GM12878 (cell line): ENCODE data around the gene STX12. TPM values are rescaled to one million over a fixed set of nuclear protein-coding genes. Genes with fewer than 3 reads are reported as not detected.
A peak's percentile ranks its signal among the peaks of the same experiment; 100 is the strongest.

Experiments
- ATAC-seq: fragments of 200-7000 bp; cut with Tn5 transposase; 3 replicates; pipeline ENCODE4 v1.9.1; 2020; ENCODE audit warnings: mild to moderate bottlenecking, moderate library complexity
- BruUV-seq: library from RNA; stranded (reverse); fragments of 400-500 nt; replicated peaks from 2 replicates; lab custom pipeline; 2021; lab: Mats Ljungman, UMichigan
- CTCF ChIA-PET: fragments of 300-600 bp; sonication (Branson Sonifier 250); formaldehyde crosslinking; extraction: SDS; loops from one replicate; lab custom pipeline; 2021; ENCODE audit warnings: inconsistent platforms; lab: Yijun Ruan, JAX
- POLR2A ChIA-PET: fragments of 350-600 bp; formaldehyde crosslinking; extraction: SDS; loops from one replicate; lab custom pipeline; 2021; ENCODE audit warnings: inconsistent platforms; lab: Charles Lee
- RAD21 ChIA-PET: fragments of 300-600 bp; sonication (Branson Sonifier 250); formaldehyde crosslinking; loops from one replicate; lab custom pipeline; 2023; ENCODE audit warnings: antibody characterized with exemption; ENCODE audit not compliant: unreplicated experiment; lab: Charles Lee
- SMC1A ChIA-PET: fragments of 300-600 bp; sonication (Branson Sonifier 250); formaldehyde crosslinking; loops from one replicate; lab custom pipeline; 2023; ENCODE audit not compliant: unreplicated experiment, uncharacterized antibody; lab: Charles Lee
- DNase-seq: peaks from one replicate; pipeline ENCODE4 v3.0.0-alpha.2; 2011; ENCODE audit warnings: low read depth, low spot score
- FAIRE-seq: peaks from 3 replicates; lab custom pipeline; 2011; peaks lifted over from hg19 to GRCh38; lab: Jason Lieb, UNC
- H2AFZ ChIP-seq: 2 replicates; pipeline ENCODE4 v1.6.0; 2011; ENCODE audit warnings: low read depth, low read length, control low read depth; ENCODE audit not compliant: control insufficient read depth
- H3K27ac ChIP-seq: 2 replicates; pipeline ENCODE4 v1.5.1; 2011; ENCODE audit warnings: control low read depth; ENCODE audit not compliant: control insufficient read depth, insufficient read depth
- H3K27me3 ChIP-seq, 2 experiments: replicated peaks in 1 of 2; 2 replicates each; pipeline versions ENCODE4 v1.6.0 to v1.6.1; 2011; ENCODE audit warnings: low read length in 1 of 2; ENCODE audit not compliant: control insufficient read depth in 2 of 2, insufficient read depth in 2 of 2
- H3K36me3 ChIP-seq, 2 experiments: 2 replicates each; pipeline ENCODE4 v1.5.1; 2011; ENCODE audit warnings: low read length in 1 of 2; ENCODE audit not compliant: control insufficient read depth in 2 of 2, insufficient read depth in 2 of 2
- H3K4me1 ChIP-seq: 2 replicates; pipeline ENCODE4 v1.6.1; 2011; ENCODE audit warnings: mild to moderate bottlenecking, low read length, moderate library complexity, mixed read lengths; ENCODE audit not compliant: control insufficient read depth, insufficient read depth
- H3K4me2 ChIP-seq: 2 replicates; pipeline ENCODE4 v1.6.0; 2011; ENCODE audit warnings: control low read depth; ENCODE audit not compliant: control insufficient read depth, insufficient read depth
- H3K4me3 ChIP-seq: fragments of 200-600 bp; sonication (generic); 2 replicates; pipeline ENCODE4 v1.5.1; 2016
- H3K79me2 ChIP-seq: 2 replicates; pipeline ENCODE4 v1.6.0; 2011; ENCODE audit warnings: low read length; ENCODE audit not compliant: control insufficient read depth, insufficient read depth
- H3K9ac ChIP-seq: 2 replicates; pipeline ENCODE4 v1.8.0; 2011; ENCODE audit warnings: low read length, control low read depth, mixed read lengths; ENCODE audit not compliant: control insufficient read depth, insufficient read depth
- H3K9me3 ChIP-seq: replicated peaks from 3 replicates; pipeline ENCODE4 v1.5.1; 2011; ENCODE audit warnings: mild to moderate bottlenecking, low read length; ENCODE audit not compliant: control insufficient read depth, insufficient read depth
- H4K20me1 ChIP-seq: 2 replicates; pipeline ENCODE4 v1.6.0; 2011; ENCODE audit not compliant: control insufficient read depth, insufficient read depth
- BCL11A ChIP-seq: IDR thresholded peaks from 2 replicates; pipeline ENCODE4 v1.6.1; 2011; ENCODE audit warnings: low read depth, low read length
- CBFB ChIP-seq: IDR thresholded peaks from 2 replicates; pipeline ENCODE4 v1.6.1; 2016; ENCODE audit warnings: antibody characterized with exemption, low read depth
- EED ChIP-seq: sonication (generic); IDR thresholded peaks from 2 replicates; pipeline ENCODE4 v1.6.1; 2016; ENCODE audit warnings: antibody characterized with exemption, low read depth
- NR2C1 ChIP-seq: fragments of 450-650 bp; IDR thresholded peaks from 2 replicates; pipeline ENCODE4 v1.6.1; 2017; ENCODE audit warnings: antibody characterized with exemption, mild to moderate bottlenecking, moderate library complexity
- POLR2A ChIP-seq: IDR thresholded peaks from 2 replicates; pipeline ENCODE4 v1.6.1; 2011; ENCODE audit warnings: low read depth, mild to moderate bottlenecking, low read length
- RAD51 ChIP-seq: fragments of 450-650 bp; IDR thresholded peaks from 2 replicates; pipeline ENCODE4 v1.6.1; 2016; ENCODE audit warnings: moderate library complexity, mild to moderate bottlenecking, inconsistent platforms
- SMAD5 ChIP-seq: IDR thresholded peaks from 2 replicates; pipeline ENCODE4 v1.6.1; 2016; ENCODE audit warnings: antibody characterized with exemption, low read depth
- SMARCA5 ChIP-seq: fragments of 450-650 bp; IDR thresholded peaks from 2 replicates; pipeline ENCODE4 v1.6.1; 2017; ENCODE audit warnings: mild to moderate bottlenecking
- SRF ChIP-seq, 2 experiments: IDR thresholded peaks; 2 replicates each; pipeline ENCODE4 v1.6.1; 2011; ENCODE audit warnings: low read depth in 2 of 2, low read length in 2 of 2, mild to moderate bottlenecking in 1 of 2, moderate library complexity in 1 of 2
- TCF12 ChIP-seq: IDR thresholded peaks from 2 replicates; pipeline ENCODE4 v1.6.1; 2011; ENCODE audit warnings: low read depth, mild to moderate bottlenecking, low read length
- ZNF24 ChIP-seq: fragments of 450-650 bp; IDR thresholded peaks from 2 replicates; pipeline ENCODE4 v1.6.1; 2017; ENCODE audit warnings: antibody characterized with exemption, mild to moderate bottlenecking
- WGBS: methylation state at CpG from one replicate; pipeline ENCODE4 v1.1.6; 2016; ENCODE audit warnings: low lambda C conversion rate; ENCODE audit not compliant: insufficient replicate concordance, insufficient coverage; ENCODE audit errors: missing lambda C conversion rate; 5-methylcytosine and 5-hydroxymethylcytosine counted together
- in situ Hi-C: fragments of 300-500 bp; cut with MboI; formaldehyde crosslinking; loops from 9 replicates; pipeline ENCODE4 v1.14.3; 2018; ENCODE audit warnings: mixed read lengths
- intact Hi-C: fragments of 100-400 bp; cut with micrococcal nuclease; formaldehyde crosslinking; loops from one replicate; pipeline ENCODE4 v1.14.2; 2022; ENCODE audit not compliant: unreplicated experiment
- polyA plus RNA-seq, 11 experiments: library from polyadenylated mRNA; depleted of rRNA in 4 of 11; unstranded in 6 of 11; stranded (reverse) in 5 of 11; fragments of >200 nt; fragmentation: Nextera tagmentation in 4 of 11; fragmentation: Illumina TruSeq in 1 of 11; extraction: Ambion mirVana in 4 of 11; extraction: Trizol in 1 of 11; gene quantifications; 1 replicate in 1 of 11; 2 replicates in 10 of 11; pipeline versions ENCODE4 v1.2.1 to v1.2.3, GENCODE V29; 2011 to 2016; ENCODE audit warnings: inconsistent platforms in 2 of 11, missing spikeins in 2 of 11, low read depth in 1 of 11
- total RNA-seq, 4 experiments: library from RNA; depleted of rRNA in 3 of 4; stranded (reverse); fragments of >200 nt in 3 of 4; fragmentation: Illumina TruSeq in 1 of 4; extraction: Trizol in 1 of 4; gene quantifications; 2 replicates each; pipeline versions ENCODE4 v1.2.1 to v1.2.3, GENCODE V29; 2013 to 2021
- TF ChIP-seq, protein P1 (sequence below): fragments of 450-650 bp; IDR thresholded peaks from 2 replicates; pipeline ENCODE4 v1.6.1; 2016; ENCODE audit warnings: mild to moderate bottlenecking, moderate library complexity, borderline replicate concordance
- TF ChIP-seq, protein P2 (sequence below): IDR thresholded peaks from 2 replicates; pipeline ENCODE4 v1.6.1; 2011; ENCODE audit warnings: low read depth, low read length, improper control_type of control experiment, borderline replicate concordance
- TF ChIP-seq, protein P3 (sequence below): fragments of 450-650 bp; formaldehyde crosslinking; IDR thresholded peaks from 2 replicates; pipeline ENCODE4 v1.5.0; 2022; ENCODE audit warnings: mild to moderate bottlenecking, missing genetic modification characterization

Gene STX12
- total and polyA plus RNA-seq, 10 of the 15 experiments (the other 5 are each of a cell fraction or from before 2014, with no cell fraction given): 20.2 to 35.0 (median 28.1) TPM

DNA sequence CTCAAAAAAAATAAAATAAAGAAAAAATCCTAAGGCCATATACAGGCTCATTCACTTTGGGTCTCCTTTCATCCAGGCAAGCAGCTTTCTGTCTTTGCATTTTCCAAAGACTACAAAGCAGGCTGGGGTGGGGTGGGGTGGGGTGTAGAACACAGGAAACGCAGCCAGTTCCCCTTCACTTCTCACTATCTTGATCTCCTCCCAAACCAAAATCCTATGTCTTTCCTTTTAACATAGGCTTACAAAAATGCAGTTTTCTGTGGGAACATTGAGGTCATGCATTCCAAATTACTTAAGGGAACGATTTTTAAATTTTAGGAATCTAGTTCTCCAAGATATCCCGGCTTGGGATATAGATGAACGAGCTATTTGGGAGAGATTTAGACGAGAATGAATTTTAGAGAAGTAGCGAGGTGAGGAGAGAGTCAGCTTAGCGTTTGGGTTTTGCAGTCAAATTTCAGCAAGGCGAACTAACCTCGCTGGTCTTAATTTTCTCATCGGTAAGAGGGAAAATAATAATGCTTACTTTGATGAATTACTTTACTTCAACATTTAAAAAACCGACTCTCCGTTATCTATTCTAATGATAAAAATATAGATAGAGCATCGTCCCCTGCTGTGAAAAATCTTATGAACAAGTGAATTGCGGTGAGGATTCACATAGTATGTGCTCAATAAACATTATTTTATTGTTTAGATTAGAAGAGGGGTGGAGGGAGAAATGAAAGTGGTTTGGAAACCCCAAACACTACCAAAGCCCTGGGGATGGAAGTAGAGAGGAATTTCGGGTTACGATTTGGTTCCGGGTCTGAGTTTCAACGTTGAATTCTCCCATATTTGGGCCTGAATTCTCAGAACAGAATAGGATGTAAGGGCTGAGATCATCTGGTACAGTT is 735 bp upstream of the STX12 start:
- Histone ChIP-seq H2AFZ (peak overlapping the region; percentile 68), H3K27me3 (no peaks in the 10 kb centered on the region), H3K27ac (peak overlapping the region; percentile 82), H4K20me1 (peaks cover 7% of the 10 kb centered on the region; the same call in 1 of the 2 replicates), H3K4me3 (peak overlapping the region; percentile 46), H3K9ac (peak overlapping the region; percentile 27), H3K79me2 (peaks cover 43% of the 10 kb centered on the region), H3K36me3 (peaks cover 0 to 2% of the 10 kb centered on the region in 2 experiments; a peak in 2 of 4 replicates), H3K4me2 (peak overlapping the region; percentile 17; the same call in 1 of the 2 replicates), H3K4me1 (peaks cover 6% of the 10 kb centered on the region), H3K9me3 (no peaks in the 10 kb centered on the region)
- FAIRE-seq: no peak
- WGBS: 5% methylated on average over 18 of the region's 18 CpGs
- ChIA-PET SMC1A (interaction anchor here (0.6 to 5.4 kb wide), 12 partner anchors 9 to 960 kb away, joined by 3 to 35 read pairs (median 6); partner anchors contain the start of genes FAM76A, IFI6 and PPP1R8), RAD21 (interaction anchor here (0.6 to 3.2 kb wide), 16 partner anchors 11 to 1074 kb away, joined by 3 to 41 read pairs (median 4); partner anchors contain the start of genes FAM76A, IFI6 and PPP1R8), CTCF (interaction anchor here (0.6 to 5.3 kb wide), 13 partner anchors 12 to 476 kb away, joined by 3 to 33 read pairs (median 3); partner anchors contain the start of genes FAM76A and IFI6), POLR2A (interaction anchor here (0.5 to 3.1 kb wide), 20 partner anchors 9 to 733 kb away, joined by 3 to 26 read pairs (median 4); partner anchors contain the start of genes FAM76A, IFI6, PPP1R8 and RCC1)
- in situ Hi-C loops: no loop called here
- no peak for DNase-seq
- TSS peak; percentile 98 for BruUV-seq
- intact Hi-C loops: loop anchor here (2.0 to 10.0 kb wide), 3 partner anchors 47 to 473 kb away; partner anchors contain the start of genes FAM76A and IFI6
- ATAC-seq: no peak
- TF ChIP-seq, protein P1, sequence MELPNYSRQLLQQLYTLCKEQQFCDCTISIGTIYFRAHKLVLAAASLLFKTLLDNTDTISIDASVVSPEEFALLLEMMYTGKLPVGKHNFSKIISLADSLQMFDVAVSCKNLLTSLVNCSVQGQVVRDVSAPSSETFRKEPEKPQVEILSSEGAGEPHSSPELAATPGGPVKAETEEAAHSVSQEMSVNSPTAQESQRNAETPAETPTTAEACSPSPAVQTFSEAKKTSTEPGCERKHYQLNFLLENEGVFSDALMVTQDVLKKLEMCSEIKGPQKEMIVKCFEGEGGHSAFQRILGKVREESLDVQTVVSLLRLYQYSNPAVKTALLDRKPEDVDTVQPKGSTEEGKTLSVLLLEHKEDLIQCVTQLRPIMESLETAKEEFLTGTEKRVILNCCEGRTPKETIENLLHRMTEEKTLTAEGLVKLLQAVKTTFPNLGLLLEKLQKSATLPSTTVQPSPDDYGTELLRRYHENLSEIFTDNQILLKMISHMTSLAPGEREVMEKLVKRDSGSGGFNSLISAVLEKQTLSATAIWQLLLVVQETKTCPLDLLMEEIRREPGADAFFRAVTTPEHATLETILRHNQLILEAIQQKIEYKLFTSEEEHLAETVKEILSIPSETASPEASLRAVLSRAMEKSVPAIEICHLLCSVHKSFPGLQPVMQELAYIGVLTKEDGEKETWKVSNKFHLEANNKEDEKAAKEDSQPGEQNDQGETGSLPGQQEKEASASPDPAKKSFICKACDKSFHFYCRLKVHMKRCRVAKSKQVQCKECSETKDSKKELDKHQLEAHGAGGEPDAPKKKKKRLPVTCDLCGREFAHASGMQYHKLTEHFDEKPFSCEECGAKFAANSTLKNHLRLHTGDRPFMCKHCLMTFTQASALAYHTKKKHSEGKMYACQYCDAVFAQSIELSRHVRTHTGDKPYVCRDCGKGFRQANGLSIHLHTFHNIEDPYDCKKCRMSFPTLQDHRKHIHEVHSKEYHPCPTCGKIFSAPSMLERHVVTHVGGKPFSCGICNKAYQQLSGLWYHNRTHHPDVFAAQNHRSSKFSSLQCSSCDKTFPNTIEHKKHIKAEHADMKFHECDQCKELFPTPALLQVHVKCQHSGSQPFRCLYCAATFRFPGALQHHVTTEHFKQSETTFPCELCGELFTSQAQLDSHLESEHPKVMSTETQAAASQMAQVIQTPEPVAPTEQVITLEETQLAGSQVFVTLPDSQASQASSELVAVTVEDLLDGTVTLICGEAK: peak; percentile 58; the same call in 1 of the 2 replicates
- no peak for TF ChIP-seq EED
- TF ChIP-seq RAD51: peak; percentile 47; the same call in 1 of the 2 replicates
- TF ChIP-seq CBFB: 0 out of 2 replicates have a peak, but pooled peaks have one; percentile 31
- TF ChIP-seq ZNF24: peak; percentile 80
- 0 out of 2 replicates have a peak, but pooled peaks have one; percentile 6 for TF ChIP-seq BCL11A
- TF ChIP-seq SMAD5: 0 out of 2 replicates have a peak, but pooled peaks have one; percentile 10
- TF ChIP-seq NR2C1: peak; percentile 67
- no peak for TF ChIP-seq TCF12
- TF ChIP-seq, protein P2, sequence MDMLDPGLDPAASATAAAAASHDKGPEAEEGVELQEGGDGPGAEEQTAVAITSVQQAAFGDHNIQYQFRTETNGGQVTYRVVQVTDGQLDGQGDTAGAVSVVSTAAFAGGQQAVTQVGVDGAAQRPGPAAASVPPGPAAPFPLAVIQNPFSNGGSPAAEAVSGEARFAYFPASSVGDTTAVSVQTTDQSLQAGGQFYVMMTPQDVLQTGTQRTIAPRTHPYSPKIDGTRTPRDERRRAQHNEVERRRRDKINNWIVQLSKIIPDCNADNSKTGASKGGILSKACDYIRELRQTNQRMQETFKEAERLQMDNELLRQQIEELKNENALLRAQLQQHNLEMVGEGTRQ: no peak
- peak; percentile 78 to 98 for TF ChIP-seq SRF (IDR thresholded peaks at IDR 0.05; ENCODE audit: low read depth in 2 of 2, low read length in 2 of 2)
- TF ChIP-seq POLR2A: no peak
- 0 out of 2 replicates have a peak, but pooled peaks have one; percentile 77 for TF ChIP-seq SMARCA5
- TF ChIP-seq, protein P3, sequence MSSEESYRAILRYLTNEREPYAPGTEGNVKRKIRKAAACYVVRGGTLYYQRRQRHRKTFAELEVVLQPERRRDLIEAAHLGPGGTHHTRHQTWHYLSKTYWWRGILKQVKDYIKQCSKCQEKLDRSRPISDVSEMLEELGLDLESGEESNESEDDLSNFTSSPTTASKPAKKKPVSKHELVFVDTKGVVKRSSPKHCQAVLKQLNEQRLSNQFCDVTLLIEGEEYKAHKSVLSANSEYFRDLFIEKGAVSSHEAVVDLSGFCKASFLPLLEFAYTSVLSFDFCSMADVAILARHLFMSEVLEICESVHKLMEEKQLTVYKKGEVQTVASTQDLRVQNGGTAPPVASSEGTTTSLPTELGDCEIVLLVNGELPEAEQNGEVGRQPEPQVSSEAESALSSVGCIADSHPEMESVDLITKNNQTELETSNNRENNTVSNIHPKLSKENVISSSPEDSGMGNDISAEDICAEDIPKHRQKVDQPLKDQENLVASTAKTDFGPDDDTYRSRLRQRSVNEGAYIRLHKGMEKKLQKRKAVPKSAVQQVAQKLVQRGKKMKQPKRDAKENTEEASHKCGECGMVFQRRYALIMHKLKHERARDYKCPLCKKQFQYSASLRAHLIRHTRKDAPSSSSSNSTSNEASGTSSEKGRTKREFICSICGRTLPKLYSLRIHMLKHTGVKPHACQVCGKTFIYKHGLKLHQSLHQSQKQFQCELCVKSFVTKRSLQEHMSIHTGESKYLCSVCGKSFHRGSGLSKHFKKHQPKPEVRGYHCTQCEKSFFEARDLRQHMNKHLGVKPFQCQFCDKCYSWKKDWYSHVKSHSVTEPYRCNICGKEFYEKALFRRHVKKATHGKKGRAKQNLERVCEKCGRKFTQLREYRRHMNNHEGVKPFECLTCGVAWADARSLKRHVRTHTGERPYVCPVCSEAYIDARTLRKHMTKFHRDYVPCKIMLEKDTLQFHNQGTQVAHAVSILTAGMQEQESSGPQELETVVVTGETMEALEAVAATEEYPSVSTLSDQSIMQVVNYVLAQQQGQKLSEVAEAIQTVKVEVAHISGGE: no peak
